ENCODE data around the gene NRG2. TPM values are rescaled to one million over a fixed set of nuclear protein-coding genes. Genes with fewer than 3 reads are reported as not detected.

Gene NRG2
- total and polyA plus RNA-seq, 8 donors, result 0.68 to 10.6 (median 7.5) TPM

GRCh38 chr5:139831624-139832023 lies 211.5 kb downstream of the NRG2 start:
- Histone ChIP-seq H3K36me3 (no peaks in the 10 kb centered on the region), H3K9me3 (no peaks in the 10 kb centered on the region), H3K27me3 (peaks cover 0 to 19% of the 10 kb centered on the region in 2 donors), H3K4me3 (no peak overlapping the region), H3K4me1 (no peaks in the 10 kb centered on the region), H3K27ac (no peak overlapping the region)
- DNase-seq (no peak), ATAC-seq (no peak)
- TF ChIP-seq CTCF (IDR thresholded peaks at IDR 0.05), result no peak
- intact Hi-C loops (cut with DNase I), result no loop called here

GRCh38 chr5:139829471-139829870 lies 213.6 kb downstream of the NRG2 start:
- no peak overlapping the region for H3K27ac ChIP-seq
- H3K27me3 ChIP-seq, result peaks cover 0 to 19% of the 10 kb centered on the region in 2 donors
- H3K4me3 ChIP-seq, result no peak overlapping the region
- TF ChIP-seq CTCF (IDR thresholded peaks at IDR 0.05), result no peak
- no peaks in the 10 kb centered on the region for H3K4me1 ChIP-seq
- no peaks in the 10 kb centered on the region for H3K9me3 ChIP-seq
- DNase-seq (no peak), ATAC-seq (no peak)
- intact Hi-C loops (cut with DNase I), result no loop called here
- no peaks in the 10 kb centered on the region for H3K36me3 ChIP-seq

- H3K9me3 ChIP-seq, result no peaks in the 10 kb centered on the region
- no peaks in the 10 kb centered on the region for H3K4me1 ChIP-seq
- H3K27me3 ChIP-seq, result peaks cover 0 to 16% of the 10 kb centered on the region in 2 donors
- no peak for TF ChIP-seq CTCF (IDR thresholded peaks at IDR 0.05)
- DNase-seq (peak in 1 of 4 donors; percentile 26), ATAC-seq (no peak)
- H3K27ac ChIP-seq, result no peak overlapping the region
- H3K4me3 ChIP-seq, result no peak overlapping the region
- no peaks in the 10 kb centered on the region for H3K36me3 ChIP-seq
- intact Hi-C loops (cut with DNase I), result no loop called here
Measured at GRCh38 chr5:139828207-139828895, 214.7 kb downstream of the NRG2 start.

GRCh38 chr5:139825690-139826089 lies 217.4 kb downstream of the NRG2 start:
- no peaks in the 10 kb centered on the region for H3K36me3 ChIP-seq
- no peaks in the 10 kb centered on the region for H3K9me3 ChIP-seq
- no peaks in the 10 kb centered on the region for H3K27me3 ChIP-seq
- intact Hi-C loops (cut with DNase I), result no loop called here
- no peak overlapping the region for H3K27ac ChIP-seq
- no peaks in the 10 kb centered on the region for H3K4me1 ChIP-seq
- ATAC-seq (no peak), DNase-seq (no peak)
- TF ChIP-seq CTCF (IDR thresholded peaks at IDR 0.05), result no peak
- H3K4me3 ChIP-seq, result no peak overlapping the region

GRCh38 chr5:139823757-139824355 lies 219.2 kb downstream of the NRG2 start:
- intact Hi-C loops (cut with DNase I), result no loop called here
- no peaks in the 10 kb centered on the region for H3K9me3 ChIP-seq
- H3K4me3 ChIP-seq, result no peak overlapping the region
- H3K27me3 ChIP-seq, result no peaks in the 10 kb centered on the region
- no peak for TF ChIP-seq CTCF (IDR thresholded peaks at IDR 0.05)
- DNase-seq, result peak in 2 of 4 donors; percentile 21 to 34
- ATAC-seq, result no peak
- H3K36me3 ChIP-seq, result no peaks in the 10 kb centered on the region
- no peak overlapping the region for H3K27ac ChIP-seq
- no peaks in the 10 kb centered on the region for H3K4me1 ChIP-seq
